Measurements from ENCODE around the gene KRT85. TPM values are rescaled to one million over a fixed set of nuclear protein-coding genes. Genes with fewer than 3 reads are reported as not detected.

KRT85 gene
- total RNA-seq, 1 donor from 2014 or later: not detected

- Mint-ChIP-seq H3K27me3 (ENCODE audit: unreplicated experiment) (peaks cover 9% of the 10 kb centered on the region), H3K36me3 (ENCODE audit: unreplicated experiment) (no peaks in the 10 kb centered on the region), H3K4me1 (ENCODE audit: low read depth, unreplicated experiment) (no peaks in the 10 kb centered on the region), H3K27ac (ENCODE audit: unreplicated experiment) (no peak overlapping the region), H3K4me3 (ENCODE audit: unreplicated experiment) (no peak overlapping the region), H3K9me3 (ENCODE audit: unreplicated experiment) (no peaks in the 10 kb centered on the region)
- DNase-seq: no peak
- TF ChIP-seq CTCF (IDR thresholded peaks at IDR 0.05; ENCODE audit: partially characterized antibody, unreplicated experiment): no peak
Measured at GRCh38 chr12:52319097-52319496, 48.2 kb downstream of the KRT85 start.

GRCh38 chr12:52318241-52318990, 48.9 kb downstream of the KRT85 start:
- peaks cover 1% of the 10 kb centered on the region for H3K9me3 Mint-ChIP-seq (ENCODE audit: unreplicated experiment)
- DNase-seq: no peak
- H3K36me3 Mint-ChIP-seq (ENCODE audit: unreplicated experiment): no peaks in the 10 kb centered on the region
- peaks cover 10% of the 10 kb centered on the region for H3K27me3 Mint-ChIP-seq (ENCODE audit: unreplicated experiment)
- no peak overlapping the region for H3K27ac Mint-ChIP-seq (ENCODE audit: unreplicated experiment)
- H3K4me3 Mint-ChIP-seq (ENCODE audit: unreplicated experiment): no peak overlapping the region
- no peak for TF ChIP-seq CTCF (IDR thresholded peaks at IDR 0.05; ENCODE audit: partially characterized antibody, unreplicated experiment)
- H3K4me1 Mint-ChIP-seq (ENCODE audit: low read depth, unreplicated experiment): no peaks in the 10 kb centered on the region

- Mint-ChIP-seq H3K9me3 (ENCODE audit: unreplicated experiment) (peaks cover 5% of the 10 kb centered on the region), H3K4me1 (ENCODE audit: low read depth, unreplicated experiment) (no peaks in the 10 kb centered on the region), H3K4me3 (ENCODE audit: unreplicated experiment) (no peak overlapping the region), H3K27me3 (ENCODE audit: unreplicated experiment) (peaks cover 13% of the 10 kb centered on the region), H3K27ac (ENCODE audit: unreplicated experiment) (no peak overlapping the region), H3K36me3 (ENCODE audit: unreplicated experiment) (no peaks in the 10 kb centered on the region)
- TF ChIP-seq CTCF (IDR thresholded peaks at IDR 0.05; ENCODE audit: partially characterized antibody, unreplicated experiment): no peak
- no peak for DNase-seq
Measured at GRCh38 chr12:52317468-52318052, 49.7 kb downstream of the KRT85 start.

- H3K4me3 Mint-ChIP-seq (ENCODE audit: unreplicated experiment): no peak overlapping the region
- peaks cover 11% of the 10 kb centered on the region for H3K27me3 Mint-ChIP-seq (ENCODE audit: unreplicated experiment)
Measured at GRCh38 chr12:52316701-52317100, 50.6 kb downstream of the KRT85 start.

More at GRCh38 chr12:52316701-52317100, 50.6 kb downstream of the KRT85 start:
- Mint-ChIP-seq H3K9me3 (ENCODE audit: unreplicated experiment) (peaks cover 5% of the 10 kb centered on the region), H3K36me3 (ENCODE audit: unreplicated experiment) (no peaks in the 10 kb centered on the region), H3K4me1 (ENCODE audit: low read depth, unreplicated experiment) (no peaks in the 10 kb centered on the region), H3K27ac (ENCODE audit: unreplicated experiment) (no peak overlapping the region)
- no peak for DNase-seq
- TF ChIP-seq CTCF (IDR thresholded peaks at IDR 0.05; ENCODE audit: partially characterized antibody, unreplicated experiment): no peak

Measured in glutamatergic neuron (in vitro differentiated cells).